Endometrium (tissue), 2 donors: Measurements from ENCODE around the gene KANSL3.
"Not testable (repeated sequence)": the region's sequence is repeated elsewhere in the genome, so short reads cannot be mapped to it uniquely, and the experiment has no call there.

Experiments
- FAIRE-seq: peaks from 2 replicates; lab custom pipeline; 2012; peaks lifted over from hg19 to GRCh38; lab: Jason Lieb, UNC
- donor health status: control.
- donor health status: control.

Gene KANSL3

DNA sequence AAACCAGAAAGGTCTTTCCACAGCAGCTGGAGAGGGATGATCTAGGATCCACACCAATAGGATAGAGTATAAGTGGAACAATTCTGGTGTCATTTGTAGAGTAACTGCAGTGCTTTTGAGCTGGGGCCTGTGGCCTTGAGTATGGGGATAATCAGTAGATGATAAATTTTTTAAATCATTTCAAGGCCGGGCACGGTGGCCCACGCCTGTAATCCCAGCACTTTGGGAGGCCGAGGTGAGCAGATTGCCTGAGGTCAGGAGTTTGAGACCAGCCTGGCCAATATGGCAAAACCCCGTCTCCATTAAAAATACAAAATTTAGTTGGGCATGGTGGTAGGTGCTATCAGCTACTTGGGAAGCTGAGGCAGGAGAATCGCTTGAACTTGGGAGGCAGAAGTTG is 80.7 kb downstream of the KANSL3 start:
- not testable (repeated sequence) for FAIRE-seq

DNA sequence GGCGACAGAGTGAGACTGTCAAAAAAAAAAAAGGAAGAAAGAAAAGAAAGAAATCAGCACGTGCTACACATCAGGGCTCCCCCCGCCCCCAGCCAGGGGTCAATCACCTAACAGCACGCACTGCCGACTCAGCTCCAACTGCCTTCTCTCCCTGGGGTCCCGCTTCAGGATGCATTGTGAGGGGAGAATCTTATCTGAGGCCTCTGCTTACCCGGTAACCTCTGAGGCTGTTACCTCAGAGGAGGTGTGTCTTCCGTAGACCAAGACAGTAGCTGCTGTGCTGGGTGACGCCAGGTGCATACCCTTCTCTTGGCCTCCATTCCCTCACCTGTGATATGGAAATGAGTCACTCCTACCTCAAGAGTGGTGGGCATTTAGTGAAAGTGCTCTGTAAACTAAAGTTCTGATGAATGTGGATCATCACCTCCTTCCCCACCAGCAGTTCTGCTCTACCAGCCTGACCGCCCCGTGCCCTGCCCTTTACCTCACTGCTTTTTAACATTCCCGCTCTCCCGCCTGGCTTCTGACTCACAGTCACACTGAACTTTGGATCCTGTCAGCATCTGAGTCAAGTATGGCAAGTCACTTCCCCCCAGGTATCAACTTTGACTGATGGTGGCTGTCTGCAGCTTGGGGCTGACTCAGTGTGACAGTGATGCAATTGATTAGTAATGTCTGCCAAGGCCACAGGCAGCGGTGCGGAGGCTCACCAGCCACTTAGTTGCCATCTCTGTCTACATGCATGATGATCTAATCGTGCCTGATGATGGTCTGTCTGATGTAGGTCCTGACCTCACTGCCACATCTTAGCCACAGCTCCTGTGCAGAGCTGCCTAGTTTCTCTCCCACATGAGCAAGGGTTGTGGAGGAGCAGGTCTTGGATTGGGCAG is 81.4 kb downstream of the KANSL3 start:
- no peak for FAIRE-seq

DNA sequence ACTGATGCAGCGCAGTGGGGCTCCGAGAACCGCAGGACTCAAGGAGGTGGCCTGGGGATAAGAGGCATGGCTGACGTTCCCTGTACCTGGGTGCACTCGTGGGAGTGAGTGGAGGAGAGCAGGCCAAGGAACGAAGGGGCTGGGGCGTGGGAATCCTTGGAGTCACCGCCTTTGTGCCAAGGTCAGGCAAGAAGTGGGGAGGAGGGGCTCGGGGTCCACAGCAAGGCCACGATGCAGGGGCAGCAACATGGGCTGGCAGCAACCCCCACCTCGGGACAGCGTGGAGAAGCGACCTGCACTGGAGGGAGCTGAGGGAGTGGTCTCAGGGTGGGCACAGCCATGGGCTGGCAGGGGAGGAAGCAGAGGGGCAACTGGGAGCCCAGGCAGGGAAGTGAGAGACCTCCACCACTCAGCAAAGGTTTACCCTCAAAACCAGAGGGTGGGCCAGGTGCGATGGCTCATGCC is 82.9 kb downstream of the KANSL3 start:
- no peak for FAIRE-seq

DNA sequence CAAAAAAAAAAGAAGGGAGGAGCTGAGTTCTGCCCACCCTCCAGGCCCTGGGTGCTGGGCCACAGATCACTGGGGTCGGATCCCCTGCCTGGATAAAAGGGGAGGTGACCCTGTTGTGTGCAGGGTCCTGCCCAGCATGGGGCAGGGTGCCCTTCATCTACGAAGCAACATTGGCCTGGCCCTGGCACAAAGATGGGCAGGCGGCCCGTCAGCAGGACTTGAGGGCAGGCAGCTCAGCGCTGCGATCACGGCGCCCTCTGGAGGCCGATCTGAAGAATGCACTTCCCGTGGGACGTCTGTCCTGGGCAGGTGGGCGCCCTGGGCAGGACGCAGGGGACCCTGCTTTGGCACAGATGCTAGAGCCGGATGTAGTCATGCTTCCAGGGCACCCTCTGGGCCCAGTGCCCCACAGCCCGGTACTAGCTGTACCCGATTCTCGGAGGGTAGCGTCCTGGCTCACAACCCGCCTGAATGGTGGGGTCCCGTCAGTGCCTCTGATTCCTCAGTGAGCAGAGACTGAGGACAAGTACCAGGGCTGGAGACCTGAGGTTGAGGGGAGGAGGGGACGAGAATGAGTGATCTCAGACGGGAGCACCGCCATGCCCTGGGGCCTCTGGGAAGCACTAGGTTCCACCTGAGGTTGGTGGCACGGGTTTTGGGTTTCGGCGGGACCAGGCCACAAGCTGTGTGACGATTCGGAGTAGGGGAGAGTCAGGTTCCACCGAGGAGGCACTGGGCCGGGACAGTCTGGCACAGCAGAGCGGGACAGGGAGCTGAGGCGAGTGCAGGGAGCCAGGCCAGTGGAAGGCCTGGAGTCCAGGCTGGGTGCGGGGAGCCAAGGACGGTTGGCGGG is 83.6 kb downstream of the KANSL3 start:
- no peak for FAIRE-seq

DNA sequence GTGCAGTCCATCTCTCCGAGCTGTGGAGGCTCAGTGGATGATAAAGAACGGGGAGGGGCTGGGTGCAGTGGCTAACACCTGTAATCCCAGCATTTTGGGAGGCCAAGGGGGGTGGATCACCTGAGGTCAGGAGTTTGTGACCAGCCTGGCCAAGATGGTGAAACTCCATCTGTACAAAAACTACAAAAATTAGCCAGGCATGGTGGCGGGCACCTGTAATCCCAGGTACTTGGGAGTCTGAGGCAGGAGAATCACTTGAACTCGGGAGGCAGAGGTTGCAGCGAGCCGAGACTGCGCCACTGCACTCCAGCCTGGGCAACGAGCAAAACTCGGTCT is 84.2 kb downstream of the KANSL3 start:
- FAIRE-seq = not testable (repeated sequence)

DNA sequence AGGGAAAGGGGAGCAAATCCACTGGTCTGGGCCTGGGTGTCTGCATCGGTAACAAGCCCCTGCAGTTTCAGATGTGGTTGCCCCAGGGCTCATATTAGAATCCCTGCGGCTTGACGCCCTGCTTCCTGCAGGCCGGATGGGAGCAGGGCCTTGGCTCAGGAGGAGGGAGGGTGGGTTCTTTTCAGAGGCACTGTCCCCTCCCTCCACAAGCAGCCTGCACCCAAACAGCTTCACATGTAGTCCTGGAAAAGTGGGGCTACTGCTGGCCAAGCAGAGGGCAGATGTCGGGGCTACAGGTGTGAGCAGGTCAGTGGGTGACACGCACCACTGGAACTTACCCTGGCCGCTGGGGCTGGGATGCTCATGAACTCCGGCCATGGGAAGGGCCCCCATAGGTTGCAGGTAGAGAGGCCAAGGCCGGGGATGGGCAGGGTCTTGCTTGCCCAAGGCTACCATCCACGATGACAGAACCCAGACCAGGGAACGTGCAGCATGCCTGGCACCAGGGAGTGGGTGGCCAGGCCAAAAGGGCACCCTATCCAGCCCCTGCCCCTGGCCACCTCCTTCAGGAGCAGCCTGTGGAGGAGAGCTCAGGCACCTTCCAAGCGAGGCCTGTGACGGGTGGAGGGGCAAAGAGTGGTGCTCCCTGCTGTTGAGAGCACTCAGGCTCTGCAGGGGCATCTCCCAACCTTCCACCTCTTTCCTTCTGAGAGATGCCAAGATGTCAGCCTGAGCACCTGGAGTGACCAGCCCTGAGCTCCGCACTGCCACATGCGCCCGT is 84.7 kb downstream of the KANSL3 start:
- no peak for FAIRE-seq

DNA sequence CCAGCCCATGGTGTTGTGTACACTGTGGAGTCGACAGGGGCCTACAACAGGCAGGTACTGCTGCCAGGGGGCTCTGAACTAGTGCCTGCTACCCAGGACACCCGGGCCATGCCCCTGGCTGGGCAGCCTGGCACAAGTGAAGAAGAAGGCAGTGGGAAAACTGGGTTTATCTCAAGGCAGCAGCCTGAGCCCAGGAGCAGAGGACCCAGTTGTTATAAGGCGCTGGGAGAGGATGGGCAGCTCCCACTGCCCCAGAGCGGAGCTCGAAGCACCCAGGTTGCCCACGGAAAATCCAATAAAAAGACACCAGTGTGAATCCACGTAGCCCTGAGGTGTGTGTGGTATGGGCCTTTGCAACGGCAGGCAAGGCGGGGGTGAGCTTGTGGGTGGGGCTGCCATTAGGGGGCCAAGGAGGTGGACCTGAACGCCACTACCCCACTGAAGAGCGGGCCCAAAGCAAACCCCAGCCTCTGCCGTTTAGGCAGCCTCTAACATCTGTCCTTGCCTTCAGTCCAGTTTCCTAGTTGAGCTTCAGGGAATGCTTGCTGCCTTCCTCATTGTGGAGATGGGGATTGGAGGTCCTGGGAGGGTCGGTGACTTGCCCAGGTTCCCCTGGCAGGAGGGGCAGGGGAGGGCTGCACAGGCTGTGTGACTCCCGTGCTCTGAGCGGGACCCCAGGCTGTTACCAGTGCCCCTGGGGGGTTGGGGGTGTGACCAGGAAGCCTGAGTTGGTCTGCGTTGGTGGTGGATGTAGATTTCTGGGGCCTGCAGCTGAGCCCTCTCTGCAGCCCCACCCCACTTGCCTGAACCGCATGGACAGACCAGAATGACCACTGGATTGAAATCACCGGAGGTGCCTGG is 85.6 kb downstream of the KANSL3 start:
- FAIRE-seq = no peak

DNA sequence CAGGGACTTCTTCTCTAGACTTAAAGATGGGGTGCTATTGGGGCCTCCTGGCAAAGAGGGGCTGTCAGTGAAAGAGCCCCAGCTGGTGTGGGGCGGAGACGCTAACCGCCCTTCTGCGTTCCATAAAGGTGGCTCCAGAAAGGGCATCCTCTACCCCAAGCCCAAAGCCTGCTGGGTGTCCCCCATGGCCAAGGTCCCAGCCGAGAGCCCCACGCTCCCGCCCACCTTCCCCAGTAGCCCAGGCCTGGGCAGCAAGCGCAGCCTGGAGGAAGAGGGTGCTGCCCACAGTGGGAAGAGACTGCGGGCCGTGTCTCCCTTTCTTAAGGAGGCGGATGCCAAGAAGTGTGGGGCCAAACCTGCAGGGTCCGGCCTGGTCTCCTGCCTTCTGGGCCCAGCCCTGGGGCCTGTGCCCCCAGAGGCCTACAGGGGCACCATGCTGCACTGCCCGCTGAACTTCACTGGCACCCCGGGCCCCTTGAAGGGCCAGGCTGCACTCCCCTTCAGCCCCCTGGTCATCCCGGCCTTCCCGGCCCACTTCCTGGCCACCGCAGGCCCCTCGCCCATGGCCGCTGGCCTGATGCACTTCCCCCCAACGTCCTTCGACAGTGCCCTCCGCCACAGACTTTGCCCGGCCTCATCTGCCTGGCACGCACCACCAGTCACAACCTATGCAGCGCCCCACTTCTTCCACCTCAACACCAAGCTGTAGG is 86.4 kb downstream of the KANSL3 start:
- FAIRE-seq = no peak

DNA sequence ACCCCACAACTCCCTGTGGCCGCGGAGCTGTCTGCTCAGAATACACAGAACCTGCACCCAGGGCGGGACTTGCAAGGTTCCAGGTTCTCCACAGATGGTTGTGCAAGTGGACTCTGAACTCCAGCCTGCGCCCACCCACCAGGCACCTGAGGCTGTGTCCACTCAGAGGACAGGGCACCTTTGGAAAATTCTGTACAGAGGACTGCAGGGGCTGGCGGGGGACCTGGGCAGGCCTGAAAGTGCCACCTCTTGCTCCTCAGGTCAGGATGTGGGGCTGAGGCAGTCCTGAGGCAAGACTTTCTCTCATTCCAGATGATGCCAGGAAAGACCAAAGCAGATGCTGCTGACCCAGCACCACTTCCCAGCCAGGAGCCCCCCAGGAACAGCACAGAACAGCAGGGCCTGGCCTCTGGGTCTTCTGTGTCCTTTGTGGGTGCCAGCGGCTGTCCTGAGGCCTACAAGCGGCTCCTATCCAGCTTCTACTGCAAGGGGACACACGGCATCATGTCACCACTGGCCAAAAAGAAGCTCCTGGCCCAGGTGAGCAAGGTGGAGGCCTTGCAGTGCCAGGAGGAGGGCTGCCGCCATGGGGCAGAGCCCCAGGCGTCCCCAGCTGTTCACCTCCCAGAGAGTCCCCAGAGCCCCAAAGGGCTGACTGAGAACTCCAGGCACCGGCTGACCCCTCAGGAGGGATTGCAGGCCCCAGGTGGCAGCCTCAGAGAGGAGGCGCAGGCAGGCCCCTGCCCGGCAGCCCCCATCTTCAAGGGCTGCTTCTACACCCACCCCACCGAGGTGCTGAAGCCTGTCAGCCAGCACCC is 87.1 kb downstream of the KANSL3 start:
- FAIRE-seq = no peak

DNA sequence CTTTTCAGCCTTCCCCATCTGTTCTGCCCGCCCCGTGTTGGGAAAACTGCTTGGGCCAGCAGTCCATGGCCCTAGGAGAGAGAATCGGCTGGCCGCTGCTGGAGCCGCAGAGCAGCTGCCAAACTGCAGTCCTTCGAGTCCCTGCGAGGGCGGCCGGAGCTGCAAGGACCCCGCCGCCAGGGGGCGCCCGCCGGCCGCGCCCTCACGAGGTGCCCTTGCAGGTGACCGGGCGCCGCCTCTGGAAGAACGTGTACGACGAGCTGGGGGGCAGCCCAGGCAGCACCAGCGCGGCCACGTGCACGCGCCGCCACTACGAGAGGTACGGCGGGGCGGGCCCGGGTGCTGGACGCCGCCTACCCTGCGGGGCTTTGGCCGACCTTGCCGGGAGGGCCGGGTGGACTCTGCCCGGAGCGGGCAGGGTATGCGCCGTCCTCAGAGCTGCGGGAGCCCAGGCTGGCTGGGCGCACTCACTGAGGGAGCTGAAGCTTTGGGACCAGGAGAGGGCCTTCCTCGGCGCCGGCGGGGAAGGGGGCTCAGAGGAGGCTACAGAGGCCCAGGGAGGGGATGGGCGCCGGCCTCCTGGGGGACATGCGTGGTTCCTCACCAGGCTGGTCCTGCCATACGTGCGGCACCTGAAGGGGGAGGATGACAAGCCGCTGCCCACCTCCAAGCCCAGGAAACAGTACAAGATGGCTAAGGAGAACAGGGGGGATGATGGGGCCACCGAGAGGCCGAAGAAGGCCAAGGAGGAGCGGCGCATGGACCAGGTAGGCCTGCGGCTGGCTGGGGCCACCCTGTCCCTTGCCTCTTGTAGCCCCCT is 87.9 kb downstream of the KANSL3 start:
- no peak for FAIRE-seq

DNA sequence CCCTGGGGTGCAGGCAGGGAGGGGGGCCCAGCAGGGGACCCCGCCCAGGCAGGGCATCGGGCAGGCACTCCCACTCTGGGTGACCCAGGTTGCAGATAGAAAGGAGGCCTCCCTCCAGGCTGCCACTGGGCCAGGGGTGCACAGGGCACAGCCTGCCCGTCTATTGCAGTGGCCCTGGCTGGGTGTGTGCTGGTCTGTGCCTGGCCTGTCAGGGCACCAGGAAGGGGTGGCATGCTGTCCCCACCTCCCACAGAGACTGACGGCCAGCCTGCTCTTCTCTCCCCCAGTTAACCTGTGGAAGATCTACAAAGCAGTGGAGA is 88.7 kb downstream of the KANSL3 start:
- FAIRE-seq = no peak

DNA sequence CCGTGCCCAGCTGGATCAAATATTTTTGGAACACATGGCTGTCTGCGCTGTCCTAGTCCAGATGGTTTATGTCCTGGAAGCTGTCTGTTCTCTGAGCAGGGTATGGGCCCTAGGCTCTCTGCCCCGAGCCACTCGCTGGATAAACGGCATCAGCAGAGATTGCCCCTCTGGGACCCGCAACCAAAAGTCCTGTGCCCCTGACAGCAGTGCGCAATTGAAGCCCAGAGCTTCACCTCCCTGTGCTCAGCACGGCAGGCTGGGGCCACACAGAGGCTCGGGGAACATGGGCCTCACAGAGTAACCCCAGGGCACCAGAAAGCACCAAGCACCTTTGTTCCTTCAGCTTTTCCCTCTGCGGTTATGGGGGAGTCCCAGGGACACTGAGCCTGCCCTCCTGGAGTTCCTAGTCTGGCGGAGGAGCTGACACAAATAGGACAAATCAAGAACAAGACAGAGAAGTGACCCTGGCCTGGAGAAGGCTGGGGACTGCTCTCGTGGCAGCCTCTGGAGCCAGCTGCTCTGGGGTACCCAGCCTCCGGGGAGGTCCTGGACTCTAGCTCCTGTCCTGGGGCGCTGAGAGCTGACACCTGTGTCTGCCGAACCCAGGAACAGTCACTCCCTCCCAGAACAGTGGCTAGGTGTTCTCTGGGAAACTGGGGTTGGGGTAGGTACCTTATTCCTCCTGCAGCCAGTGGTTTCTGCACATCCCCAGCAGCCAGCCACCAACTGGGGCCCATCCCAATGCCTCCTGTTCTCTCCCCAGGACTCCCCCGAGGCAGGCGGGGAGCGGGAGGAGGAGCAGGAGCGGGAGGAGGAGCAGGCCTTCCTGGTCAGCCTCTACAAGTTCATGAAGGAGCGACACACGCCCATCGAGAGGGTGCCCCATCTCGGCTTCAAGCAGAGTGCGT is 89.3 kb downstream of the KANSL3 start:
- no peak for FAIRE-seq

DNA sequence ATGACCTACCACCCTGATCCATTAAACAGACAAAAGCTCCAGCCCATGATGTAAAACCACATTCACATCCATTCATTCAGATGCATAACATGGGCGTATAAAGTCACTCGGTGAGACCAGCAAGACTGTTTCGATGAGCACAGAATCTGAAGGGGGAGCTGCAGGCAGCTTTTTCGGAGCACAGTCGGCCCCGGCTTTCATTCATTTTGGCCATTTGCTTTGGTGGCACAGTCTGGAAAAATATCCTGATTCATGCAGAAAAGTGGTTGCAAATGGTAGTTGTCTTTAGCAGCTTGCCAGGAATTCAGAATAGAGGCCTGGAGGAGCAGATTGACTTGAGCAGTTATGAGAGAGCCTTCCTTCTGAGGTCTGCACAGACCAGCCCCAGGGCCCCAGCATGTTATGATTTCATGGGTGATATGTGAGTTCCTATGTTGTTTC is 90.4 kb downstream of the KANSL3 start:
- no peak for FAIRE-seq

DNA sequence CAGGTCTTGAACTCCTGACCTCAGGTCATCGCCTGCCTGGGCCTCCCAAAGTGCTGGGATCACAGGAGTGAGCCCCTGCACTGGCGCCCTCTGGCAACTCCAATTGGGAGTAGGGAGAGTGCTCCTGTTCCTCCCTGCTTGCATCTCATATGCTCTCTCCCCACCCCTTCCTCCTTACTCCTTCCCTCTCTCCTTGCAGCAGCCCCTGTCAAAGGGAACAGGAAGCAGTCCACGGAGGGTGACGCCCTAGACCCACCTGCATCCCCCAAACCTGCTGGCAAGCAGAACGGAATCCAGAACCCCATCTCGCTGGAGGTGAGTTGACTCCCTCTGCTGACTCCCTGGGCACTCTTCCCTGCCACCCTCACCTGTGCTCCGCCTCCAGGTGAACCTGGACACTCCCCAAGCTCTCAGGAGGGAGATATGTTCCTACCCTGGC is 90.9 kb downstream of the KANSL3 start:
- FAIRE-seq = no peak

DNA sequence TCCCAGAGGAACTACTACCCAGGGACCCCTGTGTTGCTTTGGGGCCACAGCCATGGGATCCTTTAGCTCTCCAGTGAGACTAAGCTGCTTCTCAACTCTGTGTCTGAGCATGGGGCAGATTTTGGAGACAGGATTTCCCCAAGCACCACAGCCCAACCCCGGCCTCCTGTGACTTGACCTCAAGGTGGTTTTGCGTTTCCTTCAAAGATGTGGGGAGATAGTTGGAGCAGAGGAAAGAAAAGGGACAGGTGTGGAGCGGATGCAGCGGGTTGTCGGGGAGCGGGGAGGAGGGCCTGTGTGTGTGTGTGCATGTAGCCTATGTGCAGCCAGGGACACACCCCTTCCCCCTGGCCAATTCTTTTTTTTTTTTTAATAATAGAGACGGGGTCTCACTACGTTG is 91.3 kb downstream of the KANSL3 start:
- FAIRE-seq = no peak

DNA sequence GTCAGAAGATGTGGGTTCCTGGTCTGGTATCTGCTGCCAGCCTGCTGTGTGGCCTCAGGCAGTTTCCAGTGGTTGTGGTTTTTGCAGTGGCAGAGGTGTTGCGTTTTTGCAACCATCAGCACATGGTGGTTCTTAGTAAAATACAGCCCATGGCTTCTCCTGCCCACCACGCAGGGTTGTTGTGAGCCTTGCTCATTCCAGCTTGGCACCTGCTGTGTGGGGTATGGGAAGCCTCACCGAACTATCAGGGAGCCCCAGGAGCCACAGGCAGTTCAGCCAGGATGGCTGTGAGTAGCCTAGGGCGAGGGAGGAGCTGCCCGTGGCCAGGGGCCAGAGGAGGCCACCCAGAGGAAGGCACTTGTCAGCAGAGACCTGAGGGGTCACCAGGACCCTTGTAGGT is 91.8 kb downstream of the KANSL3 start:
- no peak for FAIRE-seq
